GM12891 (cell line): ENCODE results near the gene KSR1.

Experiments used
- PAX5 ChIP-seq: IDR thresholded peaks from 2 replicates; pipeline ENCODE4 v1.6.1; 2011; ENCODE audit warnings: low read length, moderate library complexity, mild to moderate bottlenecking; ENCODE audit not compliant: insufficient read depth, severe bottlenecking
- POLR2AphosphoS5 ChIP-seq: IDR thresholded peaks from 2 replicates; pipeline ENCODE4 v1.6.1; 2011; ENCODE audit warnings: low read depth, low read length, control low read depth
- TAF1 ChIP-seq: IDR thresholded peaks from 2 replicates; pipeline ENCODE4 v1.6.1; 2011; ENCODE audit warnings: low read depth, low read length, control low read depth

DNA sequence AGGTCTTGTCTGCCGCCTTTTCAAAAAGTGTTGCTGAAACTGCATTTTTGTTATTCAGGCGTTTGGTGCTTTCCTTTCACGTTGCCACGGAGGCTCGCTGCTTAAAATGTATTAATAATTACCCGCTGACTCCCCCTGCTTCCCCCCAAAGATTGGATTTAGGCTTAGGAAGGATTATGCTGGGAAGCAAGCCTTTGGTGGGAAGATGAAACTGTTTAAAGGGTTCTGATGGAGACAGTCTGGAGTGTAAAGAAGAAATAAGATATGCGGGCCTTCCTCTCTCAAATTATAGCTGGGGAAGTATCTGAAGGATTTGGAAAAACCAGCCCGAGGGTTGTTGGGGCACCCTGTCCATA lies 1.1 kb downstream of the KSR1 start:
- TF ChIP-seq POLR2AphosphoS5 (no peak), PAX5 (no peak), TAF1 (no peak)
